WERI-Rb-1 (cell line): ENCODE results near the gene MSMP.

Experiments
- DNase-seq: peaks from one replicate; pipeline ENCODE4 v3.0.0-alpha.2; 2020
- H3K27ac ChIP-seq: fragments of 250-450 bp; sonication (Bioruptor Pico); 2 replicates; pipeline ENCODE4 v1.5.1; 2020; ENCODE audit warnings: mild to moderate bottlenecking, moderate library complexity
- H3K27me3 ChIP-seq: fragments of 250-450 bp; sonication (Bioruptor Pico); 2 replicates; pipeline ENCODE4 v1.5.1; 2021; ENCODE audit warnings: mild to moderate bottlenecking, low read depth, moderate library complexity; ENCODE audit not compliant: insufficient read depth, severe bottlenecking
- H3K36me3 ChIP-seq: fragments of 250-450 bp; sonication (Bioruptor Pico); 2 replicates; pipeline ENCODE4 v1.5.1; 2020; ENCODE audit warnings: mild to moderate bottlenecking, moderate library complexity
- H3K4me3 ChIP-seq: 2 replicates; pipeline ENCODE4 v1.5.1; 2011; ENCODE audit warnings: low read depth, mild to moderate bottlenecking, control low read depth, low read length
- H3K9me3 ChIP-seq: fragments of 250-450 bp; sonication (Bioruptor Pico); 2 replicates; pipeline ENCODE4 v1.5.1; 2021; ENCODE audit warnings: mild to moderate bottlenecking, moderate library complexity; ENCODE audit not compliant: severe bottlenecking
- CTCF ChIP-seq: IDR thresholded peaks from 2 replicates; pipeline ENCODE4 v1.5.1; 2011; ENCODE audit warnings: low read depth, mild to moderate bottlenecking, control low read depth, inconsistent platforms, low read length

MSMP gene

GRCh38 chr9:35769763-35770162 is 15.7 kb upstream of the MSMP start:
- Histone ChIP-seq H3K4me3 (no peak overlapping the region), H3K36me3 (peaks cover 2% of the 10 kb centered on the region; the same call in 1 of the 2 replicates), H3K27ac (no peak overlapping the region), H3K27me3 (no peaks in the 10 kb centered on the region), H3K9me3 (no peaks in the 10 kb centered on the region)
- TF ChIP-seq CTCF, result no peak
- no peak for DNase-seq

GRCh38 chr9:35767458-35767857 is 13.4 kb upstream of the MSMP start:
- no peak for TF ChIP-seq CTCF
- Histone ChIP-seq H3K36me3 (no peaks in the 10 kb centered on the region; the same call in 1 of the 2 replicates), H3K4me3 (no peak overlapping the region), H3K27ac (no peak overlapping the region), H3K27me3 (no peaks in the 10 kb centered on the region), H3K9me3 (no peaks in the 10 kb centered on the region)
- DNase-seq, result no peak

GRCh38 chr9:35766997-35767396 is 12.9 kb upstream of the MSMP start:
- DNase-seq, result no peak
- TF ChIP-seq CTCF, result no peak
- no peaks in the 10 kb centered on the region; the same call in 1 of the 2 replicates for H3K36me3 ChIP-seq
- H3K27me3 ChIP-seq, result no peaks in the 10 kb centered on the region
- H3K9me3 ChIP-seq, result no peaks in the 10 kb centered on the region
- H3K4me3 ChIP-seq, result no peak overlapping the region
- H3K27ac ChIP-seq, result no peak overlapping the region

GRCh38 chr9:35763803-35764202 is 9.7 kb upstream of the MSMP start:
- Histone ChIP-seq H3K36me3 (peaks cover 5% of the 10 kb centered on the region), H3K27ac (no peak overlapping the region), H3K4me3 (no peak overlapping the region), H3K27me3 (no peaks in the 10 kb centered on the region), H3K9me3 (no peaks in the 10 kb centered on the region)
- no peak for TF ChIP-seq CTCF
- no peak for DNase-seq

GRCh38 chr9:35763181-35763580 is 9.1 kb upstream of the MSMP start:
- no peaks in the 10 kb centered on the region for H3K9me3 ChIP-seq
- H3K27me3 ChIP-seq, result no peaks in the 10 kb centered on the region
- no peak for DNase-seq
- no peak overlapping the region for H3K4me3 ChIP-seq
- TF ChIP-seq CTCF, result no peak
- H3K27ac ChIP-seq, result no peak overlapping the region
- H3K36me3 ChIP-seq, result peaks cover 5% of the 10 kb centered on the region

GRCh38 chr9:35760651-35761050 is 6.6 kb upstream of the MSMP start:
- H3K9me3 ChIP-seq, result no peaks in the 10 kb centered on the region
- peaks cover 8% of the 10 kb centered on the region for H3K36me3 ChIP-seq
- no peak overlapping the region for H3K27ac ChIP-seq
- H3K4me3 ChIP-seq, result no peak overlapping the region
- no peak for TF ChIP-seq CTCF
- H3K27me3 ChIP-seq, result no peaks in the 10 kb centered on the region
- DNase-seq, result no peak
